A673 (cell line): ENCODE data around the gene PYGM. TPM values are rescaled to one million over a fixed set of nuclear protein-coding genes. Genes with fewer than 3 reads are reported as not detected.

Source experiments
- BruUV-seq: library from RNA; stranded (reverse); fragments of 400-500 nt; replicated peaks from 2 replicates; lab custom pipeline; 2021; lab: Mats Ljungman, UMichigan
- CTCF ChIA-PET: fragments of 300-600 bp; sonication (Branson Sonifier 250); formaldehyde crosslinking; loops from one replicate; lab custom pipeline; 2022; ENCODE audit warnings: antibody characterized with exemption; lab: Charles Lee
- POLR2A ChIA-PET: fragments of 300-600 bp; sonication (Branson Sonifier 250); formaldehyde crosslinking; loops from one replicate; lab custom pipeline; 2022; ENCODE audit warnings: antibody characterized with exemption; ENCODE audit not compliant: low non-redundant PET; lab: Charles Lee
- DNase-seq: peaks from one replicate; pipeline ENCODE4 v3.0.0-alpha.2; 2015; ENCODE audit warnings: low spot score
- H3K27ac ChIP-seq: fragments of 200-600 bp; sonication (generic); 2 replicates; pipeline ENCODE4 v1.5.1; 2016; ENCODE audit warnings: mixed run types, low read depth, mild to moderate bottlenecking, mixed read lengths, antibody characterized with exemption, low read length; ENCODE audit not compliant: poor library complexity, severe bottlenecking
- H3K27me3 ChIP-seq: fragments of 200-600 bp; sonication (generic); replicated peaks from 2 replicates; pipeline ENCODE4 v1.6.1; 2017; ENCODE audit warnings: mixed run types, low read depth, mild to moderate bottlenecking, mixed read lengths, antibody characterized with exemption, low read length; ENCODE audit not compliant: insufficient read depth, poor library complexity
- H3K36me3 ChIP-seq: fragments of 200-600 bp; sonication (generic); 2 replicates; pipeline ENCODE4 v1.6.1; 2016; ENCODE audit warnings: mixed run types, mild to moderate bottlenecking, mixed read lengths, antibody characterized with exemption, low read length; ENCODE audit not compliant: insufficient read depth, poor library complexity, severe bottlenecking
- H3K4me1 ChIP-seq: fragments of 200-600 bp; sonication (generic); 2 replicates; pipeline ENCODE4 v1.6.1; 2017; ENCODE audit warnings: mixed run types, mild to moderate bottlenecking, mixed read lengths, antibody characterized with exemption, low read length; ENCODE audit not compliant: insufficient read depth, poor library complexity, severe bottlenecking
- H3K4me3 ChIP-seq: fragments of 200-600 bp; sonication (generic); 2 replicates; pipeline ENCODE4 v1.5.1; 2016; ENCODE audit warnings: low read depth, mixed run types, mild to moderate bottlenecking, mixed read lengths, low read length; ENCODE audit not compliant: poor library complexity, severe bottlenecking
- H3K9me3 ChIP-seq: fragments of 200-600 bp; sonication (generic); 2 replicates; pipeline ENCODE4 v1.6.1; 2016; ENCODE audit warnings: mixed run types, low read depth, mild to moderate bottlenecking, mixed read lengths, antibody characterized with exemption, low read length; ENCODE audit not compliant: poor library complexity, severe bottlenecking
- EZH2 ChIP-seq: fragments of 200-600 bp; sonication (generic); IDR thresholded peaks from 2 replicates; pipeline ENCODE4 v1.6.1; 2017; ENCODE audit warnings: borderline replicate concordance, low read depth, mild to moderate bottlenecking, mixed read lengths, antibody characterized with exemption, low read length; ENCODE audit not compliant: poor library complexity, severe bottlenecking
- intact Hi-C: fragments of 100-400 bp; cut with micrococcal nuclease; formaldehyde crosslinking; loops from one replicate; pipeline ENCODE4 v1.10.0; 2022; ENCODE audit not compliant: unreplicated experiment
- total RNA-seq: library from RNA; stranded (reverse); gene quantifications from 2 replicates; pipeline ENCODE4 v1.2.3, GENCODE V29; 2021
- TF ChIP-seq, protein P1 (sequence below): fragments of 300-800, 200-600 bp; sonication (generic); conservative IDR thresholded peaks from 2 replicates; pipeline ENCODE4 v1.5.1; 2017; ENCODE audit warnings: low read depth, mild to moderate bottlenecking, antibody characterized with exemption, low read length, moderate library complexity, mixed read lengths

The PYGM gene
- total RNA-seq, 1 experiment from 2014 or later: 2.4 TPM

DNA sequence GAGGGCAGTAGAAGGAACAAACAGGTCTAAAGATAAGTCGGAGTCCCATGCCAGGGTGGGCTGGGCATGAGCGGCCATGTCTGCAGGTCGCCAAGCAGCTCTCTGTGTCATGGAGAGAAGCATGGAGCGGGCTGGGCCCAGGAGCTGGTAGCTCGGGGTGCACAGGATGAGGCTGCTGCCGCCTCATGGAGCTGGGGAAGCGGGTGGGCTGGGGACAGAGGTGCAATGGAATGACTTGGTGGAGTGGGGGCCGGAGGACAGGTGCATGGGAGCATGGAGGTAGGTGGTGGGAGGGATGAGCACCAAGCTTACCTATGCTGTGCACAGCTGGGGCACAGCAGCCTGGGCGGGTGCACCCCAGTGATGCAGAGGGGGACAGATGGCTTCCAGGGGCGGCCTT, 40.4 kb downstream of the PYGM start:
- Histone ChIP-seq H3K36me3 (no peaks in the 10 kb centered on the region), H3K27ac (no peak overlapping the region), H3K4me3 (no peak overlapping the region), H3K27me3 (peaks cover 81% of the 10 kb centered on the region), H3K4me1 (peaks cover 13% of the 10 kb centered on the region), H3K9me3 (no peaks in the 10 kb centered on the region)
- ChIA-PET CTCF (no interaction called here), POLR2A (no interaction called here)
- no peak for DNase-seq
- TF ChIP-seq, protein P1, sequence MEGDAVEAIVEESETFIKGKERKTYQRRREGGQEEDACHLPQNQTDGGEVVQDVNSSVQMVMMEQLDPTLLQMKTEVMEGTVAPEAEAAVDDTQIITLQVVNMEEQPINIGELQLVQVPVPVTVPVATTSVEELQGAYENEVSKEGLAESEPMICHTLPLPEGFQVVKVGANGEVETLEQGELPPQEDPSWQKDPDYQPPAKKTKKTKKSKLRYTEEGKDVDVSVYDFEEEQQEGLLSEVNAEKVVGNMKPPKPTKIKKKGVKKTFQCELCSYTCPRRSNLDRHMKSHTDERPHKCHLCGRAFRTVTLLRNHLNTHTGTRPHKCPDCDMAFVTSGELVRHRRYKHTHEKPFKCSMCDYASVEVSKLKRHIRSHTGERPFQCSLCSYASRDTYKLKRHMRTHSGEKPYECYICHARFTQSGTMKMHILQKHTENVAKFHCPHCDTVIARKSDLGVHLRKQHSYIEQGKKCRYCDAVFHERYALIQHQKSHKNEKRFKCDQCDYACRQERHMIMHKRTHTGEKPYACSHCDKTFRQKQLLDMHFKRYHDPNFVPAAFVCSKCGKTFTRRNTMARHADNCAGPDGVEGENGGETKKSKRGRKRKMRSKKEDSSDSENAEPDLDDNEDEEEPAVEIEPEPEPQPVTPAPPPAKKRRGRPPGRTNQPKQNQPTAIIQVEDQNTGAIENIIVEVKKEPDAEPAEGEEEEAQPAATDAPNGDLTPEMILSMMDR: no peak
- no peak for TF ChIP-seq EZH2
- BruUV-seq: no TSS peak
- intact Hi-C loops: no loop called here

DNA sequence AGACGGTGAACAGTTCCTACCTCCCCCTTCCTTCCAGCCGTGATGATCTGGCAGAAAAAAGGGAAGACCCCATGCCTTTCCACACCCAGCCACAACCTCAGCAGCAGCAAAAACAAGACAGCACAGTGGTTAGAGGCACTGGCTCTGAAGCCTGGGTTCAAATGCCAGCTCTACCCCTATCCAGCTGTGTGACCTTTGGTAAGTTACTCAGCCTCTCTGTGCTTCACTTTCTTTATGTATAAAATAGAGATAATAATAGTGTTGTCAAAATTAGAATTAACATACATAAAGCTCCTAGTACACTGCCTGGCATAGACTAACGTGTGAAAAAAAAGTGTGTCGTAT, 41.0 kb downstream of the PYGM start:
- intact Hi-C loops: no loop called here
- DNase-seq: no peak
- H3K4me1 ChIP-seq: peaks cover 12% of the 10 kb centered on the region
- no peak overlapping the region for H3K27ac ChIP-seq
- CTCF ChIA-PET: no interaction called here
- H3K36me3 ChIP-seq: no peaks in the 10 kb centered on the region
- H3K9me3 ChIP-seq: no peaks in the 10 kb centered on the region
- POLR2A ChIA-PET: no interaction called here
- no TSS peak for BruUV-seq
- no peak overlapping the region for H3K4me3 ChIP-seq
- no peak for TF ChIP-seq EZH2
- TF ChIP-seq, protein P1: no peak
- H3K27me3 ChIP-seq: peaks cover 87% of the 10 kb centered on the region

GRCh38 chr11:64718084-64718779, 41.5 kb downstream of the PYGM start:
- TF ChIP-seq EZH2: no peak
- TF ChIP-seq, protein P1: no peak

More at GRCh38 chr11:64718084-64718779, 41.5 kb downstream of the PYGM start:
- H3K4me3 ChIP-seq: no peak overlapping the region
- intact Hi-C loops: no loop called here
- no TSS peak for BruUV-seq
- POLR2A ChIA-PET: interaction anchor here (0.6 kb wide), 1 partner anchor 30 kb away, joined by 4 read pairs; no protein-coding TSS in a partner anchor
- H3K27me3 ChIP-seq: peaks cover 92% of the 10 kb centered on the region
- H3K36me3 ChIP-seq: no peaks in the 10 kb centered on the region
- no peak for DNase-seq
- CTCF ChIA-PET: no interaction called here
- H3K9me3 ChIP-seq: no peaks in the 10 kb centered on the region
- peaks cover 7% of the 10 kb centered on the region for H3K4me1 ChIP-seq
- no peak overlapping the region for H3K27ac ChIP-seq
